Epithelial cell of proximal tubule (primary cell): ENCODE results near the gene ADAM19. TPM values are rescaled to one million over a fixed set of nuclear protein-coding genes. Genes with fewer than 3 reads are reported as not detected.
"Not testable (repeated sequence)": the region's sequence is repeated elsewhere in the genome, so short reads cannot be mapped to it uniquely, and the experiment has no call there.

Source experiments
- DNase-seq: peaks from one replicate; pipeline ENCODE4 v3.0.0-alpha.2; 2011; ENCODE audit warnings: low read depth
- H3K4me3 ChIP-seq: 2 replicates; pipeline ENCODE4 v1.5.1; 2011; ENCODE audit warnings: low read depth, mild to moderate bottlenecking, low read length
- CTCF ChIP-seq: conservative IDR thresholded peaks from 2 replicates; pipeline ENCODE4 v1.5.1; 2012; ENCODE audit warnings: low read depth, mild to moderate bottlenecking, low read length
- total RNA-seq: library from RNA; depleted of rRNA; stranded (reverse); fragments of >200 nt; gene quantifications from 2 replicates; pipeline ENCODE4 v1.2.3, GENCODE V29; 2015

Gene ADAM19
- total RNA-seq, 1 donor from 2014 or later: 19.3 TPM

- no peak for TF ChIP-seq CTCF
- no peak overlapping the region for H3K4me3 ChIP-seq
- DNase-seq: no peak
Observed at GRCh38 chr5:157487358-157487757, 88.2 kb downstream of the ADAM19 start.

- no peak for TF ChIP-seq CTCF
- H3K4me3 ChIP-seq: no peak overlapping the region
- no peak for DNase-seq
Observed at GRCh38 chr5:157486861-157487260, 88.7 kb downstream of the ADAM19 start.

GRCh38 chr5:157486221-157486681 lies 89.3 kb downstream of the ADAM19 start:
- no peak overlapping the region for H3K4me3 ChIP-seq
- no peak for TF ChIP-seq CTCF
- DNase-seq: no peak

- no peak for TF ChIP-seq CTCF
- DNase-seq: no peak
Observed at GRCh38 chr5:157485811-157486210, 89.8 kb downstream of the ADAM19 start.

GRCh38 chr5:157485340-157485739 lies 90.2 kb downstream of the ADAM19 start:
- no peak overlapping the region for H3K4me3 ChIP-seq
- no peak for TF ChIP-seq CTCF
- no peak for DNase-seq

More at GRCh38 chr5:157485811-157486210, 89.8 kb downstream of the ADAM19 start:
- H3K4me3 ChIP-seq: no peak overlapping the region

GRCh38 chr5:157484768-157485167 lies 90.8 kb downstream of the ADAM19 start:
- TF ChIP-seq CTCF: no peak
- DNase-seq: no peak
- no peak overlapping the region for H3K4me3 ChIP-seq

- H3K4me3 ChIP-seq, DNase-seq: not testable (repeated sequence)
Observed at GRCh38 chr5:157482702-157483101, 92.9 kb downstream of the ADAM19 start.
